ENCODE measurements around the gene CSNK1G3.
"Not testable (repeated sequence)": the region's sequence is repeated elsewhere in the genome, so short reads cannot be mapped to it uniquely, and the experiment has no call there.

CSNK1G3 gene

DNA sequence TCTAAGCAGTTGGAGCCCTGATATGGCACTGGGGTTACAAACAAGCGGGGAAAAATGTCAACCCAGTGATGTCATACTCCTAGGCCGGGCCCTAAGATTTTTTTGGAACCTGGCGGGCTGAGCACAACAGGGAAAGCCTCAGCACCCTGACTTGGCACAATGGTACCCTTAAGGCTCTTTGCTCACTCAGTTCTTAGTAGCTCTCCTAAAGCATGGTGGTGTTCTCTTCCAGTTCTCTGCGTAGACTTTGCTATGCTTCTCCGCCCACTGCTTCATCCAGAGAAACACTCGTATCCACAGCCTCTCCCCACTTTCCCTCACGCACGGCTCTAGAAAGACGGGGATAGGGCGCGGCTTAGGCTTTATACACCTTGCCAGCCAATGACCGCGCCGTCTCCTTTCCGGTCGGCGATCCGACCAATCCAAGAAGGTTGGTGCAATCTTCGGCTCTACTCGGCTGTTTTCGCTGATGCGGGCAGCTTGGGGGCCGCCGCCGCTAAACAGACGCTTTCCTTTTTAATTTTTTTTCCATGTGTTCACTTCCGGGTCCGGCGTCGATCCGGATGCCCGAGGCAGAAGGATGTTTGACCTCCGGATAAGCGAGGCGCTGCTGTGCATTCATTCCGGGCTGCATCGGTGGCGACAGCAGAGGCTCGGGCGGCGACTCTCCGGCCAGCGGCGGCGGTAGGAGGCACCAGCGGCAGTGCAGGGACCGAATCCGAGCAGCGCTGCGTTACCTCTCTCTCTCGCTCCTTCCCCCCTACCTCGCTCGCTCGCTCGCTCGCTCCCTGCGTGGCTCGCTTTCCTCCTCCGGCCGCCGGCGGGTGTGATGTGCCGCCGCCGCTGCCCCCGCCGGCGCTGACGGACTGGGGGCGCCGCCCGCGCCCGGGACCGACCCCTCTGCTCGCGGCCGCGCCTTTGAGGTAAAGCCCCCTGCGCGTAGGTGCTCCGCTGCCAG is at the start of gene CSNK1G3:
CSNK1G3 (plus strand) TSS at position 530 of the 958 bp plus-strand sequence. CDS start 33,487 bp downstream, outside the sequence.
- TF ChIP-seq, protein P1, sequence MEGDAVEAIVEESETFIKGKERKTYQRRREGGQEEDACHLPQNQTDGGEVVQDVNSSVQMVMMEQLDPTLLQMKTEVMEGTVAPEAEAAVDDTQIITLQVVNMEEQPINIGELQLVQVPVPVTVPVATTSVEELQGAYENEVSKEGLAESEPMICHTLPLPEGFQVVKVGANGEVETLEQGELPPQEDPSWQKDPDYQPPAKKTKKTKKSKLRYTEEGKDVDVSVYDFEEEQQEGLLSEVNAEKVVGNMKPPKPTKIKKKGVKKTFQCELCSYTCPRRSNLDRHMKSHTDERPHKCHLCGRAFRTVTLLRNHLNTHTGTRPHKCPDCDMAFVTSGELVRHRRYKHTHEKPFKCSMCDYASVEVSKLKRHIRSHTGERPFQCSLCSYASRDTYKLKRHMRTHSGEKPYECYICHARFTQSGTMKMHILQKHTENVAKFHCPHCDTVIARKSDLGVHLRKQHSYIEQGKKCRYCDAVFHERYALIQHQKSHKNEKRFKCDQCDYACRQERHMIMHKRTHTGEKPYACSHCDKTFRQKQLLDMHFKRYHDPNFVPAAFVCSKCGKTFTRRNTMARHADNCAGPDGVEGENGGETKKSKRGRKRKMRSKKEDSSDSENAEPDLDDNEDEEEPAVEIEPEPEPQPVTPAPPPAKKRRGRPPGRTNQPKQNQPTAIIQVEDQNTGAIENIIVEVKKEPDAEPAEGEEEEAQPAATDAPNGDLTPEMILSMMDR (conservative IDR thresholded peaks at IDR 0.05) = no peak
- peak within 1 kb of the TSS; percentile 94 for H3K27ac ChIP-seq

DNA sequence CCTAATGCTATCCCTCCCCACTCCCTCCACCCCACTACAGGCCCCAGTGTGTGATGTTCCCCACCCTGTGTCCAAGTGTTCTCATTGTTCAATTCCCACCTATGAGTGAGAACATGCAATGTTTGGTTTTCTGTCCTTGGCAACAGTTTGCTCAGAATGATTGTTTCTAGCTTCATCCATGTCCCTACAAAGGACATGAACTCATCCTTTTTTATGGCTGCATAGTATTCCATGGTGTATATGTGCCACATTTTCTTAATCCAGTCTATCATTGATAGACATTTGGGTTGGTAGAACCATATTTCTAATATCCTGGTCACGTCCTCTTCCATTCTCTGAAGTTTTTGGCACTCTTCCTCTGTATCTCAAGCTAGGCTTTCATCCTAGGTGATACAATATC is 45.1 kb upstream of the CSNK1G3 start:
- H3K27ac ChIP-seq = not testable (repeated sequence)

DNA sequence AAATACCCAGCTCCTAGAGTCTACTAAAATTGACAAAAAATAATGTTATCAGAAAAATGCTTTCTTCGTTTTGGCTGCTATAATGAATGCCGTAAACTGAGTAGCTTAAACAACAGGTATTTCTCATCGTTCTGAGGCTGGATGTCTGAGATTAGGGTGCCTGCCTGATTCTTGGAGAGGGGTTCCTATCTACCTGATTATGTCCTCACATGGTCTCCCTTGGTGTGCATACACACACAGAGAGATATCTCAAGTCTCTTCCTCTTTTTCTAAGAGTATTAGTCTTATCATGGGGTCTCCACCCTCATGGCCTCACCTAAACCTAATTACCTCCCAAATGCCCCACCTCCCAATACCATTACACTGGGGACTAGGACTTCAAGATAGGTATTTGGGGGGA is 40.6 kb upstream of the CSNK1G3 start:
- TF ChIP-seq, protein P1 (conservative IDR thresholded peaks at IDR 0.05) = no peak
- no peak overlapping the region for H3K27ac ChIP-seq

DNA sequence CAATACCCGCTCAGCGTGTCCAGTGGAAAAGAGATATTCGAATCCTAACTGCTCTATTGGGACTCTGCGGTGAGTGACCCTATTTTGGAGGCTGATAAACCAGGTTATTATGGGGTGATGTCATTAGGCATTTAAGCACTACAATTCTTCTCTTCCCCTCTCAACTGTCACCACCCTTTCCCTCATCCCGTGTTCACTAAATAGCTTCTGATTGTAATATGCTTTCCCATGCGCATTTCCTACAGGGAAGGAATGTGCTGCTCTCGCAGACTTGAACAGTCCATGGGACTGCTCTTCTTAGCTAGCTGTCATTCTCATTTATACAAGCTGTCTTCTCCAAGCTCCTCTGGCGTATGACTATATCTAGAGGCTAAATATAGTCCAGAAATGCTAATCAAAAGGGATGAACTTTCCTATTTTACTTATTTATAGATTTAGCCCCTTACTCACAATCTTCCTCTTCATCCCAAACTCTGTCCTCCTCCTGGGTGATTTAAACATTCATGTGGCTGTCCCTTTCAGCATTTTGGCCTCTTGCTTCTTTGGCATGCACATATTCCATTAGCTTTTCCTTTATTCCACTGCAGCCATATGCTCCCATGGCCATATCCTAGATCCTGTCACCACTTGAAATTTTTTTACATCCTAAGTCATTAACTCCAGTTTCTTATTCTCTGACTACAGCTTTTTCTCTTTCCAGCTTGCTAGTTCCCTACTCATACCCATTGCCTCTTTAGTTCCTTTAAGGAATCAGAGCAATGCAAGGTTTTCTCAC is 39.6 kb upstream of the CSNK1G3 start:
- no peak overlapping the region for H3K27ac ChIP-seq
- TF ChIP-seq, protein P1 (conservative IDR thresholded peaks at IDR 0.05) = no peak

DNA sequence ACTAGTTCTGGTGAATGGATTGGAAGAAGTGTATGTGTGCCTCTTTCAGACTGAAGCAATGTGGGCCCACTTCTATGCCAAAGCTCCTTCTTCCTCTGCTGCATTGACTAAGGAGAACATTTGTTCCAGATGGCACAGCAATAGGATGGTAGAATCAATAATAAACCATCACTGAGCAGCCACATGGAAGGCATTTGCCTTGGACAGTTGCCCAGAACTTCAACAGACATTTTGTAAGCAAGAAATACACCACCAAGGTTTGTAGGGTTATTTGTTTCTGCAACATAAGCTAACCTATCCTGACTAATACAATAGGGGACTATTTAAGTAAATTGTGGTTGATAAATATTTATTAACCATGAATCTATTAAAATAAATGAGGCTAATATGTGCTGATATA is 37.7 kb upstream of the CSNK1G3 start:
- TF ChIP-seq, protein P1 (conservative IDR thresholded peaks at IDR 0.05) = no peak
- H3K27ac ChIP-seq = no peak overlapping the region

DNA sequence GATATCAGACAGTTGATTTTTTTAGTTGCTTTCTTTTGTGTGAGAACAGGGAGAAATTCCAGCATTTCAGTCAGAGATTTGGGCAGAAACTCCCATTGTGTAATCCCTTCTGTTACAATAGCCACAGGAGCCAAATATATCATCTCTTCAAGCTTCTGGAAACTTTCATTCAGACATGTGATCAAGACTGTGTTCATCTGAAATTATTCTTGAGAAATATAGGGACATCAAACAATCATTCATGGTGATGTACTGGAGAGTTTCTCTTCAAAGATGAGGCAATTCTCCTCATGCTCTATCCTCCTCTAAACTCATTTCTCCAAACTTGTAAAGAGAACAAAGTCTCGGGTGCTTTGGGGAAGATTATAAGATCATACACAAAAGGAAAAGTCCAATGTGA is 35.2 kb upstream of the CSNK1G3 start:
- TF ChIP-seq, protein P1 (conservative IDR thresholded peaks at IDR 0.05) = no peak
- H3K27ac ChIP-seq = no peak overlapping the region

DNA sequence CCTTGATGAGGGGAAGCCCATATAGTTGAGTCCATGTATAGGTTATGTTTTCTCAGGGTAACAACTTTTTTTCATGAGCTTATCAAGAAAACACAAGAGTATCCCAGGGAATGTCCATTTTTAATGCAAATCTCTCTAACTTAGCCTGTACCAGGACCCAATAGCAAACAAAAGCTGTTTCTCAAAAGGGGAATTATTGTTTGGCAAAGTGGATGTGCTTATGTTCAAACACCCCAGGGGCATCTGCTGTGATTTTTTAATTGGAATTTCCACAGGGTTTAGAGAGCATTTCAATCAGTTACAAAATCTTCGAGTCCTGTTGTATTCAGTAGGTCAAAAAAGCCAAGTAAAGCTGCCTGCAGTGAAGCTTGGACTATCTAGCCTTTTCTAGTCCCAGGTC is 33.4 kb upstream of the CSNK1G3 start:
- H3K27ac ChIP-seq = no peak overlapping the region
- TF ChIP-seq, protein P1 (conservative IDR thresholded peaks at IDR 0.05) = no peak

Data from VCaP (cell line).